GM18505 (cell line): ENCODE data around the gene LEFTY1.

Source experiments
- ATAC-seq: cut with Tn5 transposase; IDR thresholded peaks from one replicate; pipeline ENCODE4 v1.9.1; 2021; ENCODE audit not compliant: unreplicated experiment
- POLR2A ChIP-seq: IDR thresholded peaks from 4 replicates; pipeline ENCODE4 v1.6.1; 2011; ENCODE audit warnings: borderline replicate concordance; ENCODE audit not compliant: insufficient read depth, insufficient read length; ENCODE audit errors: extremely low read depth

The LEFTY1 gene

GRCh38 chr1:225855503-225856300 lies 33.2 kb downstream of the LEFTY1 start:
- ATAC-seq, result no peak
- no peak for TF ChIP-seq POLR2A

- TF ChIP-seq POLR2A, result no peak
- no peak for ATAC-seq
Measured at GRCh38 chr1:225853441-225853840, 35.5 kb downstream of the LEFTY1 start.

DNA sequence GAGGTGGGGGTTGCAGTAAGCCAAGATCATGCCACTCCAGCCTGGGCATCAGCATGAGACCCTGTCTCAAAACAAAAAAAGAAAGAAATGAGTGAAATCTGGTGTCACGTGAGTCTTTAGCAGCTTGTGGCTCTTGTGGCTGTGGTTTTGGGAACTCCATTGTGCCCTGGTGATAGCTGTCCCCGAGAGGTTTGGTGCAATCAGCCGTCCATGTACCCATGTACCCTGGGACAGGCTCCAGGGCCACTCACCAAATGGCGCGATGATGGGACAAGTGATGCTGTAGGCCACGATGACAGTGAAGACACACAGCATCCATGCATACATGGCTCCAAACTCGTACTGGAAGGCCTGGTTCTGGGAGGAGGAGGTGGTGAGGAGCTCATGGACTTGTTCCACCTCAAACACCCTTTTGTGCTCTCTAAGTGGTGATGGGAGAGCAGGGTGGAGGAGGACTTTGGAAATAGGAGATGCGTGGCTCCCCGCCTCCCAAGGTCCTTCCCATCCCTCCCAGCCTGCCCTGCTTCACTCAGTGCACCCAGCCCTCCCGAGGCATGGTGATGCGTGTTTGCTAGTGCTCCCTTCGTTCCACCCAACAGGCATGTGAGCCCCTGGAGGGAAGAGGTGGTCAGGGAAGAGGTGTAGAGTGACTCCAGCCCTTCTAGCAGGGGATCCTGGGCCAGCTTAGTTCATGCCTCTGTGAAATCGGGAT lies 36.4 kb downstream of the LEFTY1 start:
- no peak for ATAC-seq
- no peak for TF ChIP-seq POLR2A

DNA sequence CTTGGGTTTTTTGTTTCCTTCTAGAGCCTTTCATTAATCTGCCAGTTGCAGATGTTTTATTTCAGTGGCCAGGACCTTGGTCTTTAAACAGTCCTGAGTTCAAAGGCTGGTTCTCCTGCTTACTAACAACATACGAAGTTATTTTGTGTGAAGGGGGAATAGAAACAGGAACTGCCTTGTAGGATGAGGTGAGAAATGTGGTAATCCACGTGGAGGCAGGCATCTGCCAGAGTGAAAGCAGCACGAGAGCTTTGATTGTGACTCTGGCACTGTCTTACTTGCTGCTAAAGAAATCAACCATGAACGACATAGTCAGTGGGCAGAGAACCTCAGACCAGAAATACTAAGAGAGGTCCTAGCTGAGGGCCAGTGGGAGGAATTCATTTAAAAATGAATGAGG lies 37.1 kb downstream of the LEFTY1 start:
- ATAC-seq, result peak; percentile 47
- no peak for TF ChIP-seq POLR2A

DNA sequence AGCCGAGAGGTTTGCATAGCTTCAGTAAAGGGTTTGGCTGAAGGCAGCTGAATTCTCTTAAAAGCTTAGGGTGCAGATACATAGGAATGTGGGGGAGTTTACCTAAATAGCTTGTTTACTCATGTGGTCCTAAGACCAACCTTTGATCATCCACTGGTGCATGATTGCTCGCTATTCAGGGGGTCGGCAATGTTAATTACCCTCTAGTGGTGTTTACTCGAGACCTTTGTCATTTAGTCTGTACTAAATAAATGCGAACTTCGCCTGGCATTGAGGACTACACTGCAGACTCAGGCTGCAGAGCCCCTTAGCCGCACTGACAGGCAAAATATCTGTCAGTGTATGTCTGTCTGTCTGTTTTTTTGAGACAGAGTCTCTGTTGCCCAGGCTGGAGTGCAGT lies 38.6 kb downstream of the LEFTY1 start:
- ATAC-seq, result no peak

DNA sequence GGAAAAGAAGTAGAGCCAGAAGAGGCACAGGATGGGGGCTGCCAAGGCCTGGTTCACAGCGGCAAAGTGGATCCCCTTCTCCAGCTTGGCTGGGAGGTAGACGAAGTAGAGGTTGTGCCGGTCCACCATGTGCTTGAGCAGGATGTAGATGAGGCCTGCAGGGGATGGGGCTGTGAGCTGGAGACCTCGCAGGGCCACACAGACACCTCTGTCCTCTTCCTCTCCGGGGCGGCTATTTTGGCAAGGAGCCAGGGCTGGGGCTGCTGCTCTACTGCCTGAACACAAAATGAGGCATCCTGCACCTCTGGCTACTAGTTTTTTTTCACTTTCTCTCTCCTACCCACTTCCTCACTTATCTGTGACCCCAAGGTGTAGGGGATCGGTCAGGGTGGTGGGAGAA lies 39.0 kb downstream of the LEFTY1 start:
- ATAC-seq, result no peak
- no peak for TF ChIP-seq POLR2A

More for the DNA sequence above, 38.6 kb downstream of the LEFTY1 start:
- TF ChIP-seq POLR2A, result no peak

DNA sequence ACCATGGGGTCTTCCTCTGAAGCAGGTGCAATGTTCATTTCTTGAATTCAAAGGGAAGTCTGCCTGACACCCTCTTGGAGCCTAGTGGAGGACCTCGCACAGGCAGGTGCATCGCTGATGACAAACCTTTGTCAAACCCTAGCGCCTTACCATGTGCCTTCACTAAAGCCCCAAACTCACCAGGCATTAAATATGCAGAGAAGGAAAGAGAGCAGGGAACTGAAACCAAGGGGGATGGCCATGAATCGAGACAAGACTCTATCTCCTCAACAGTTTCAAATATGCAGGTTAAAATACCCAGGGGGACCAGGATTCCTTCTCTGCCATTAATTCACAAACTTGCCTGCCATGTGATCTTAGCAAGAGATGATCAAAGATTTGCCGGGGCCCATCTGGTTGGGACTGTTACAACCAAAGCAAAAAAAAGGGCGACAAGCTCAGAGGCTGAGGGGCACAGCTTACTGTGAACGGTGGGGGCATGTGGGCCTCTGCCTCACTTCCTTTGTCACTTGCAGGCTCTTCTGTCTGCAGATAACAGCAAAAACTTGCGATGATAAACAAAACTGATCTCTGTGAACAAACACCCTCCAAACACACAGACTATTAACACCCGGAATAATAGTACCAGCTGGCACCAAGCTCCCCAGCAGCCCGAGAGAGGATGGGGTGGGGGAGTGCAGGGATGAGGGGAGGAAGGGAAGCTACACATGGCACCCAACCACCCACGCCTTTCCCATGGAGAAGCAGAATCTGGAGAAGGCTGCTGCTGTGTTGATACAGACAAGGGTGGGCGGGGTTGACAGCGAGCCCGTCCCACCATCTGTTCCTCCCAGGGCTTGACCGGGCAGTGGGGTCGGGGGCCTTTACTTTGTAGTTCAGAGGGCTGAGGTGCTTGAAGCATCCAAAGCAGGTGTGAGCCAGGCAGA lies 40.7 kb downstream of the LEFTY1 start:
- ATAC-seq, result peak; percentile 71

GRCh38 chr1:225847610-225848009 lies 41.3 kb downstream of the LEFTY1 start:
- no peak for TF ChIP-seq POLR2A
- no peak for ATAC-seq

More for the DNA sequence above, 40.7 kb downstream of the LEFTY1 start:
- TF ChIP-seq POLR2A, result no peak

DNA sequence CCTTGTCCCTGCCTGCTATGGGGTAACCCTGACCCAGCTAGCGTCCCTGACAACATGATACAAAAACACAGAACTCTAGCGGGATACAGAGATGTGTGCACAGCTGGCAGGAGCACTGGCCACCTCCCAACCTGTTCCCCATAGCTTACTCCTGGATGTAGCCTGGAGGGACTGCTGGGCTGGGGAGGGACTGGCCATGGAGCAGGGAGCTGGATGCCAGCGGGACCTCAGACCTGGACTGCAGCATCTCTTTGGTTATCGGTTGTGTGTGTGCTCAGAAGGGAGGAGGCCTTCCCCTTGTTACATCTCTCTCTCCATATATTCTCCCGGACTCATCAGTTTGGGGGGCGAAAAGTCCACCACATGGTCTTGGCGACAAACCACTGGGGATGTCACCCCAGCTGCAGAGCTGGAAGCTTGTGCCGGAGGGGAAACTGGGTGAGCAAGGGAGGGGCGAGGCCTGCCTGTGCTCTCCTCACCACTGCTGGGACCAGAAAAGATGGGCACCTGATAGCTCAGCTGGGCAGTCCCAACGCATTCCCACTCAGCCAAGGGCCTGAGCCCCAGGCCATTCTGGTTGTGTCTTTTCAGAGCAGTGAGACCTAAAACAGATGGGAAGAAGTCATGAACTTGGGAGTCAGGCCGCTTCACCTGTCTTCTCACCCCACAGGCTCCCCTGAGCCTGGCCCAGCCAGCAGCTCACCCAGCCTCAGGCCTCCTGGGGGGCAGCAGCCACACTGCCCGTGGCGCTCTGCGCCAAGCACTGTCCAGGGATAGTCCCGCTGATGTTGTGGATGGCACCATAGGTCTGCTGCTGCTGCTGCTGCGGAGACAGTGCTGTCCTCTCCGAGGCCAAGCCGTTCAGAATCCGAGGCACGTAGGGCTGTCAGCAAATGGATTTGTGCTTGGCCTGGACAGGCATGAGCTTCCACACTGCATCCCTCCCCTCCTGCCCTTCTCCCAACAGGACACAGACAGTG lies 42.3 kb downstream of the LEFTY1 start:
- no peak for ATAC-seq
- TF ChIP-seq POLR2A, result no peak

- no peak for TF ChIP-seq POLR2A
- no peak for ATAC-seq
Measured at GRCh38 chr1:225845571-225846259, 43.2 kb downstream of the LEFTY1 start.

DNA sequence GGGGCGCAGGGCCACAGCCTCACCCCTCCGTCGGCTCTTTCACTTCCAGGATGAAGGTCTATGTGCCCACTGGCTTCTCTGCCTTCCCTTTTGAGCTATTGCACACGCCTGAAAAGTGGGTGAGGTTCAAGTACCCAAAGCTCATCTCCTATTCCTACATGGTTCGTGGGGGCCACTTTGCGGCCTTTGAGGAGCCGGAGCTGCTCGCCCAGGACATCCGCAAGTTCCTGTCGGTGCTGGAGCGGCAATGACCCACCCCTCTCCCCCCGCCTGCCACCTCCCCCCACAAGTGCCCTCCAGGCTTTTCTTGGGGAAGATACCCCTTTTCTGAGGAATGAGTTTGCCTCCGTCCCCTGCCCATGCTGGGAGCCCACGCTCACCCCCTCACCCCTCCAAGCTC lies 43.8 kb downstream of the LEFTY1 start:
- no peak for TF ChIP-seq POLR2A
- no peak for ATAC-seq
